HuH-7.5 (cell line): ENCODE data around the gene HECA.
"Not testable (repeated sequence)": the region's sequence is repeated elsewhere in the genome, so short reads cannot be mapped to it uniquely, and the experiment has no call there.

ENCODE experiments used
- DNase-seq: peaks from one replicate; pipeline ENCODE4 v3.0.0; 2011; ENCODE audit warnings: low spot score

Gene HECA

GRCh38 chr6:139134817-139135577, at the start of gene HECA:
Gene HECA (plus strand): TSS chr6:139135080. CDS start chr6:139135397, 317 bp downstream.
- peak; percentile 79 for DNase-seq

- no peak for DNase-seq
Observed at GRCh38 chr6:139091826-139092225, 43.1 kb upstream of the HECA start.

GRCh38 chr6:139099984-139100383, 34.9 kb upstream of the HECA start:
- no peak for DNase-seq

- no peak for DNase-seq
Observed at GRCh38 chr6:139107051-139107450, 27.8 kb upstream of the HECA start.

GRCh38 chr6:139108378-139108777, 26.5 kb upstream of the HECA start:
- no peak for DNase-seq

GRCh38 chr6:139109558-139109957, 25.3 kb upstream of the HECA start:
- no peak for DNase-seq

- DNase-seq, result no peak
Observed at GRCh38 chr6:139112146-139112545, 22.7 kb upstream of the HECA start.

- DNase-seq, result no peak
Observed at GRCh38 chr6:139112561-139112960, 22.3 kb upstream of the HECA start.

GRCh38 chr6:139114746-139115145, 20.1 kb upstream of the HECA start:
- no peak for DNase-seq

GRCh38 chr6:139115989-139116758, 18.7 kb upstream of the HECA start:
- DNase-seq, result no peak

GRCh38 chr6:139117734-139118133, 17.1 kb upstream of the HECA start:
- no peak for DNase-seq

GRCh38 chr6:139119552-139119951, 15.3 kb upstream of the HECA start:
- DNase-seq, result no peak

GRCh38 chr6:139122823-139123222, 12.1 kb upstream of the HECA start:
- DNase-seq, result not testable (repeated sequence)

GRCh38 chr6:139124887-139125672, 9.8 kb upstream of the HECA start:
- DNase-seq, result peak; percentile 46

- DNase-seq, result no peak
Observed at GRCh38 chr6:139126255-139126654, 8.6 kb upstream of the HECA start.

- DNase-seq, result no peak
Observed at GRCh38 chr6:139126931-139127330, 7.9 kb upstream of the HECA start.

- no peak for DNase-seq
Observed at GRCh38 chr6:139129284-139129683, 5.6 kb upstream of the HECA start.

GRCh38 chr6:139131736-139132280, 3.1 kb upstream of the HECA start:
- no peak for DNase-seq

- no peak for DNase-seq
Observed at GRCh38 chr6:139133262-139134063, 1.4 kb upstream of the HECA start.

GRCh38 chr6:139134064-139134395, 850 bp upstream of the HECA start:
- DNase-seq, result no peak
